PC-9 (cell line): ENCODE data around the gene NDNF.

Experiments
- EZH2 ChIP-seq: fragments of 200-600 bp; sonication (generic); IDR thresholded peaks from 2 replicates; pipeline ENCODE4 v1.8.0; 2017; ENCODE audit warnings: antibody characterized with exemption, low read depth
- TF ChIP-seq, protein P1 (sequence below): fragments of 200-600 bp; sonication (generic); conservative IDR thresholded peaks from 2 replicates; pipeline ENCODE4 v1.6.1; 2017; ENCODE audit warnings: mixed run types, antibody characterized with exemption, mild to moderate bottlenecking, moderate library complexity

DNA sequence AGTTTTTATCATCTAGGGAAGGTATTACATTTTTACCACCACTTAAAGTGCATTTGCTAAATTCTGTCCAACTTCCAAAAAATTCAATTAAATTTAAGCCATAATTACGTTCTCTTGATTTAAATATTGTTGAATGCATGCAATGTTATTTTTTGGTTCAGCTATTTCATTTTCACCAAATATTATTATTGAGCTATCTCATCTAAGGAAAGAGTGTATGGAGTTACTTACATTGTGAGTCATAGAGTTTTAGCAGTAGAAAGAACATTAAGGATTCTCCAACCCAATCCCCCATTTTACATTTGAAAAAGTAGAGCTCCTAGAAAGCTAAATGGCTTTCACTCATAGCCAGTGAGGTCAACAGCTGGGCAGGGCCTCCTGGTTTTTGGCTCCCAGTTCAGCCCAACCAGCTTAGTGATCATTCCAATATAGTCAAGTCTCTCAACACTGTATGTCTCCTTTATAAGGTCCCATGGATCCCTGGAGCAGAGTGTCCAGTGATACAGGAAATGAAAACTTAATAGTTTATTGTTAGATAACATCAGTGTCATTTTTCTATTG is 60.5 kb downstream of the NDNF start:
- TF ChIP-seq, protein P1, sequence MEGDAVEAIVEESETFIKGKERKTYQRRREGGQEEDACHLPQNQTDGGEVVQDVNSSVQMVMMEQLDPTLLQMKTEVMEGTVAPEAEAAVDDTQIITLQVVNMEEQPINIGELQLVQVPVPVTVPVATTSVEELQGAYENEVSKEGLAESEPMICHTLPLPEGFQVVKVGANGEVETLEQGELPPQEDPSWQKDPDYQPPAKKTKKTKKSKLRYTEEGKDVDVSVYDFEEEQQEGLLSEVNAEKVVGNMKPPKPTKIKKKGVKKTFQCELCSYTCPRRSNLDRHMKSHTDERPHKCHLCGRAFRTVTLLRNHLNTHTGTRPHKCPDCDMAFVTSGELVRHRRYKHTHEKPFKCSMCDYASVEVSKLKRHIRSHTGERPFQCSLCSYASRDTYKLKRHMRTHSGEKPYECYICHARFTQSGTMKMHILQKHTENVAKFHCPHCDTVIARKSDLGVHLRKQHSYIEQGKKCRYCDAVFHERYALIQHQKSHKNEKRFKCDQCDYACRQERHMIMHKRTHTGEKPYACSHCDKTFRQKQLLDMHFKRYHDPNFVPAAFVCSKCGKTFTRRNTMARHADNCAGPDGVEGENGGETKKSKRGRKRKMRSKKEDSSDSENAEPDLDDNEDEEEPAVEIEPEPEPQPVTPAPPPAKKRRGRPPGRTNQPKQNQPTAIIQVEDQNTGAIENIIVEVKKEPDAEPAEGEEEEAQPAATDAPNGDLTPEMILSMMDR = no peak
- no peak for TF ChIP-seq EZH2
